Liver (tissue), 3 donors: ENCODE measurements around the gene C12orf75.

Experiments used
- EGR1 ChIP-seq, 2 donors: IDR thresholded peaks; 2 replicates each; pipeline ENCODE4 v1.6.1; 2016 to 2018; ENCODE audit warnings: antibody characterized with exemption in 2 of 2, low read depth in 2 of 2
- GABPA ChIP-seq, 2 donors: IDR thresholded peaks in 1 of 2; conservative IDR thresholded peaks in 1 of 2; 2 replicates each; pipeline ENCODE4 v1.6.1; 2016; ENCODE audit warnings: antibody characterized with exemption in 2 of 2, mild to moderate bottlenecking in 1 of 2, moderate library complexity in 1 of 2
- JUND ChIP-seq, 2 donors: IDR thresholded peaks; 2 replicates each; pipeline ENCODE4 v1.6.1; 2016; ENCODE audit warnings: antibody characterized with exemption in 2 of 2
- RAD21 ChIP-seq, 2 donors: IDR thresholded peaks; 2 replicates each; pipeline ENCODE4 v1.6.1; 2016; ENCODE audit warnings: antibody characterized with exemption in 2 of 2, mild to moderate bottlenecking in 2 of 2
- RXRA ChIP-seq, 2 donors: IDR thresholded peaks; 2 replicates each; pipeline ENCODE4 v1.6.1; 2017 to 2018; ENCODE audit warnings: antibody characterized with exemption in 2 of 2, mild to moderate bottlenecking in 1 of 2
- TAF1 ChIP-seq: conservative IDR thresholded peaks from 2 replicates; pipeline ENCODE4 v1.6.1; 2016; ENCODE audit warnings: antibody characterized with exemption, mild to moderate bottlenecking
- YY1 ChIP-seq: IDR thresholded peaks from 2 replicates; pipeline ENCODE4 v1.6.1; 2016; ENCODE audit warnings: antibody characterized with exemption, mild to moderate bottlenecking
- TF ChIP-seq, protein P1 (sequence below): IDR thresholded peaks from 2 replicates; pipeline ENCODE4 v1.6.1; 2016; ENCODE audit warnings: antibody characterized with exemption, mild to moderate bottlenecking
- TF ChIP-seq, protein P2 (sequence below): fragments of 150-350 bp; IDR thresholded peaks from 2 replicates; pipeline ENCODE4 v1.5.1; 2017; ENCODE audit warnings: improper control_type of control experiment, low read depth, low read length; ENCODE audit not compliant: missing input control
- TF ChIP-seq, protein P3 (sequence below): IDR thresholded peaks from 2 replicates; pipeline ENCODE4 v1.6.1; 2016; ENCODE audit warnings: antibody characterized with exemption
- TF ChIP-seq, protein P4 (sequence below): IDR thresholded peaks from 2 replicates; pipeline ENCODE4 v1.6.1; 2016; ENCODE audit warnings: antibody characterized with exemption
- TF ChIP-seq, protein P5 (sequence below): IDR thresholded peaks from 2 replicates; pipeline ENCODE4 v1.6.1; 2016; ENCODE audit warnings: antibody characterized with exemption
- donor health status: healthy.
- donor health status: healthy.

DNA sequence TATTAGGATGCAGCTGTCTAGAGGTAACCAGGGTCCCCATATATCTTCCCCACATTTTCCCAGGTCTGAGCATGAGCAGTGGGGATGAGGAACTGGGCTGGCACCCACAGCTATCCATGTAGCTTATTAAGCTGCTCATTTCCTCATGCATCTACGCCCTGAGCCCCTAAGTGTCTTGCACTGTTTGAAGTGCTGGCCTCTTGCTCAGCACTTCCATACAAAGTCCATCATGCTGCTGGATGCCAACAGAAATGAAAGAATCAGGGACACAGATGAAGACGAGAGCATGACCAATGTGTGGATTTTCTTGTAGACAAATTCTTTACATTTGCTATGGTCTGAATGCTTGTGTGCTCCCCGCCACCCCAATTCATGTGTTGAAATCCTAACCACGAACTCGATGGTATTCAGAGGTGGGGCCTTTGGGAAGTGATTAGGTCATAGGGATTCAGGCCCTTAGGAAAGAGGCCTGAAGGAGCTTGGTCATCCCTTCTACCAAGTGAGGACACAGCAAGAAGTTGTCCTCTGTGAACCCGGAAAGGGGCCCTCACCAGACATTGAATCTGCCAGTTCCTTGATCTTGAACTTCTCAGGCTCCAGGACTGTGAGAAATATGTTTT, 54.5 kb downstream of the C12orf75 start:
- TF ChIP-seq, protein P1, sequence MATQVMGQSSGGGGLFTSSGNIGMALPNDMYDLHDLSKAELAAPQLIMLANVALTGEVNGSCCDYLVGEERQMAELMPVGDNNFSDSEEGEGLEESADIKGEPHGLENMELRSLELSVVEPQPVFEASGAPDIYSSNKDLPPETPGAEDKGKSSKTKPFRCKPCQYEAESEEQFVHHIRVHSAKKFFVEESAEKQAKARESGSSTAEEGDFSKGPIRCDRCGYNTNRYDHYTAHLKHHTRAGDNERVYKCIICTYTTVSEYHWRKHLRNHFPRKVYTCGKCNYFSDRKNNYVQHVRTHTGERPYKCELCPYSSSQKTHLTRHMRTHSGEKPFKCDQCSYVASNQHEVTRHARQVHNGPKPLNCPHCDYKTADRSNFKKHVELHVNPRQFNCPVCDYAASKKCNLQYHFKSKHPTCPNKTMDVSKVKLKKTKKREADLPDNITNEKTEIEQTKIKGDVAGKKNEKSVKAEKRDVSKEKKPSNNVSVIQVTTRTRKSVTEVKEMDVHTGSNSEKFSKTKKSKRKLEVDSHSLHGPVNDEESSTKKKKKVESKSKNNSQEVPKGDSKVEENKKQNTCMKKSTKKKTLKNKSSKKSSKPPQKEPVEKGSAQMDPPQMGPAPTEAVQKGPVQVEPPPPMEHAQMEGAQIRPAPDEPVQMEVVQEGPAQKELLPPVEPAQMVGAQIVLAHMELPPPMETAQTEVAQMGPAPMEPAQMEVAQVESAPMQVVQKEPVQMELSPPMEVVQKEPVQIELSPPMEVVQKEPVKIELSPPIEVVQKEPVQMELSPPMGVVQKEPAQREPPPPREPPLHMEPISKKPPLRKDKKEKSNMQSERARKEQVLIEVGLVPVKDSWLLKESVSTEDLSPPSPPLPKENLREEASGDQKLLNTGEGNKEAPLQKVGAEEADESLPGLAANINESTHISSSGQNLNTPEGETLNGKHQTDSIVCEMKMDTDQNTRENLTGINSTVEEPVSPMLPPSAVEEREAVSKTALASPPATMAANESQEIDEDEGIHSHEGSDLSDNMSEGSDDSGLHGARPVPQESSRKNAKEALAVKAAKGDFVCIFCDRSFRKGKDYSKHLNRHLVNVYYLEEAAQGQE = no peak
- TF ChIP-seq, protein P2, sequence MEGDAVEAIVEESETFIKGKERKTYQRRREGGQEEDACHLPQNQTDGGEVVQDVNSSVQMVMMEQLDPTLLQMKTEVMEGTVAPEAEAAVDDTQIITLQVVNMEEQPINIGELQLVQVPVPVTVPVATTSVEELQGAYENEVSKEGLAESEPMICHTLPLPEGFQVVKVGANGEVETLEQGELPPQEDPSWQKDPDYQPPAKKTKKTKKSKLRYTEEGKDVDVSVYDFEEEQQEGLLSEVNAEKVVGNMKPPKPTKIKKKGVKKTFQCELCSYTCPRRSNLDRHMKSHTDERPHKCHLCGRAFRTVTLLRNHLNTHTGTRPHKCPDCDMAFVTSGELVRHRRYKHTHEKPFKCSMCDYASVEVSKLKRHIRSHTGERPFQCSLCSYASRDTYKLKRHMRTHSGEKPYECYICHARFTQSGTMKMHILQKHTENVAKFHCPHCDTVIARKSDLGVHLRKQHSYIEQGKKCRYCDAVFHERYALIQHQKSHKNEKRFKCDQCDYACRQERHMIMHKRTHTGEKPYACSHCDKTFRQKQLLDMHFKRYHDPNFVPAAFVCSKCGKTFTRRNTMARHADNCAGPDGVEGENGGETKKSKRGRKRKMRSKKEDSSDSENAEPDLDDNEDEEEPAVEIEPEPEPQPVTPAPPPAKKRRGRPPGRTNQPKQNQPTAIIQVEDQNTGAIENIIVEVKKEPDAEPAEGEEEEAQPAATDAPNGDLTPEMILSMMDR = no peak
- TF ChIP-seq RXRA (IDR thresholded peaks at IDR 0.05) (no peak), JUND (IDR thresholded peaks at IDR 0.05) (no peak), YY1 (no peak), GABPA (IDR thresholded peaks at IDR 0.05 in 1 of 2, conservative IDR thresholded peaks at IDR 0.05 in 1 of 2) (no peak), RAD21 (IDR thresholded peaks at IDR 0.05) (no peak), EGR1 (IDR thresholded peaks at IDR 0.05; ENCODE audit: low read depth in 2 of 2) (no peak), TAF1 (no peak)
- TF ChIP-seq, protein P3, sequence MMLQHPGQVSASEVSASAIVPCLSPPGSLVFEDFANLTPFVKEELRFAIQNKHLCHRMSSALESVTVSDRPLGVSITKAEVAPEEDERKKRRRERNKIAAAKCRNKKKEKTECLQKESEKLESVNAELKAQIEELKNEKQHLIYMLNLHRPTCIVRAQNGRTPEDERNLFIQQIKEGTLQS = no peak
- TF ChIP-seq, protein P4, sequence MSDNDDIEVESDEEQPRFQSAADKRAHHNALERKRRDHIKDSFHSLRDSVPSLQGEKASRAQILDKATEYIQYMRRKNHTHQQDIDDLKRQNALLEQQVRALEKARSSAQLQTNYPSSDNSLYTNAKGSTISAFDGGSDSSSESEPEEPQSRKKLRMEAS = no peak
- TF ChIP-seq, protein P5, sequence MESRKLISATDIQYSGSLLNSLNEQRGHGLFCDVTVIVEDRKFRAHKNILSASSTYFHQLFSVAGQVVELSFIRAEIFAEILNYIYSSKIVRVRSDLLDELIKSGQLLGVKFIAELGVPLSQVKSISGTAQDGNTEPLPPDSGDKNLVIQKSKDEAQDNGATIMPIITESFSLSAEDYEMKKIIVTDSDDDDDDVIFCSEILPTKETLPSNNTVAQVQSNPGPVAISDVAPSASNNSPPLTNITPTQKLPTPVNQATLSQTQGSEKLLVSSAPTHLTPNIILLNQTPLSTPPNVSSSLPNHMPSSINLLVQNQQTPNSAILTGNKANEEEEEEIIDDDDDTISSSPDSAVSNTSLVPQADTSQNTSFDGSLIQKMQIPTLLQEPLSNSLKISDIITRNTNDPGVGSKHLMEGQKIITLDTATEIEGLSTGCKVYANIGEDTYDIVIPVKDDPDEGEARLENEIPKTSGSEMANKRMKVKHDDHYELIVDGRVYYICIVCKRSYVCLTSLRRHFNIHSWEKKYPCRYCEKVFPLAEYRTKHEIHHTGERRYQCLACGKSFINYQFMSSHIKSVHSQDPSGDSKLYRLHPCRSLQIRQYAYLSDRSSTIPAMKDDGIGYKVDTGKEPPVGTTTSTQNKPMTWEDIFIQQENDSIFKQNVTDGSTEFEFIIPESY = no peak
